Body of pancreas (tissue), 4 donors: ENCODE results near the gene COL5A2.

Experiments used
- CTCF ChIP-seq, 7 experiments: fragments of 450-650 bp in 4 of 7; fragments of 200-600 bp in 3 of 7; sonication (generic) in 3 of 7; IDR thresholded peaks; one replicate each; pipeline ENCODE4 v1.5.1; 2016 to 2019; ENCODE audit warnings: antibody characterized with exemption in 7 of 7
- POLR2A ChIP-seq, 3 donors: fragments of 450-650 bp; IDR thresholded peaks; one replicate each; pipeline ENCODE4 v1.6.1; 2016; ENCODE audit warnings: antibody characterized with exemption in 3 of 3, mild to moderate bottlenecking in 2 of 3

DNA sequence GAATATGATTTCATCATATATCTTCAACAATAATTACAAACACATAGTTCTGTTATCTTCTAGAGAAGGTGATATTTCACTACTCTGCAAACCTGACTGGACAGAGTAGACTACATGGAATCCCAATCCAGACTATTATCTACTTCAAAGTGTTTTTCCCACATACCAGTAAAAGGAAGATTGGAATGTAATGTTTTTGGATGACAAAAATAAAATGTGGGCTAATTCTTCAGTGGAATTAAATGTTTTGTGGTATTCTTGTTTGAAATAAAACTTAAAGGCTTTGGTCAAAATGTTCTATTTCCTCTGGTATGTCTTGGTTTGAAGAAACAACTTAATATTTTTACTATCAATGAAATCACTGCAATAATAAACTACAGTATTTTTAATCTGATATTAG, 22.1 kb downstream of the COL5A2 start:
- TF ChIP-seq CTCF (IDR thresholded peaks at IDR 0.05) (no peak), POLR2A (IDR thresholded peaks at IDR 0.05) (no peak)
